Keratinocyte (primary cell): ENCODE measurements around the gene EEF1A2.

Experiments
- CTCF ChIP-seq, 3 experiments: IDR thresholded peaks in 1 of 3; conservative IDR thresholded peaks in 1 of 3; optimal IDR thresholded peaks in 1 of 3; 2 replicates in 2 of 3; 3 replicates in 1 of 3; pipeline versions ENCODE3 to v1.5.1; 2011; ENCODE audit warnings: low read length in 3 of 3, mild to moderate bottlenecking in 3 of 3, moderate library complexity in 2 of 3, control low read depth in 1 of 3, inconsistent platforms in 1 of 3; ENCODE audit not compliant: insufficient read depth in 2 of 3; ENCODE audit errors: extremely low read depth in 1 of 3
- EZH2 ChIP-seq: IDR thresholded peaks from one replicate; pipeline ENCODE4 v1.6.1; 2012; ENCODE audit warnings: inconsistent platforms, mild to moderate bottlenecking, low read length, moderate library complexity

- TF ChIP-seq CTCF (optimal IDR thresholded peaks at IDR 0.05 in 1 of 3, IDR thresholded peaks at IDR 0.05 in 1 of 3, conservative IDR thresholded peaks at IDR 0.05 in 1 of 3; ENCODE audit: extremely low read depth in 1 of 3, insufficient read depth in 2 of 3, low read length in 3 of 3) = no peak
- TF ChIP-seq EZH2 = no peak
Measured at GRCh38 chr20:63451821-63452220, 47.1 kb downstream of the EEF1A2 start.
